ENCODE data around the gene LAT. TPM values are rescaled to one million over a fixed set of nuclear protein-coding genes. Genes with fewer than 3 reads are reported as not detected.
"Not testable (repeated sequence)": the region's sequence is repeated elsewhere in the genome, so short reads cannot be mapped to it uniquely, and the experiment has no call there.

LAT gene
- total RNA-seq: 3.5 TPM

GRCh38 chr16:28984619-28985135 is at the start of gene LAT:
Gene LAT, plus strand, starts transcription at chr16:28985052. Its CDS starts 366 bp downstream, at chr16:28985418.
- peak; percentile 35 for ATAC-seq

- no peak for ATAC-seq
Observed at GRCh38 chr16:28935346-28935745, 49.5 kb upstream of the LAT start.

GRCh38 chr16:28935924-28936783 is 48.7 kb upstream of the LAT start:
- ATAC-seq: peak; percentile 86

GRCh38 chr16:28936784-28937155 is 48.1 kb upstream of the LAT start:
- no peak for ATAC-seq

- no peak for ATAC-seq
Observed at GRCh38 chr16:28937222-28937876, 47.5 kb upstream of the LAT start.

- no peak for ATAC-seq
Observed at GRCh38 chr16:28938721-28939120, 46.1 kb upstream of the LAT start.

- not testable (repeated sequence) for ATAC-seq
Observed at GRCh38 chr16:28939825-28940224, 45.0 kb upstream of the LAT start.

- ATAC-seq: no peak
Observed at GRCh38 chr16:28943281-28943680, 41.6 kb upstream of the LAT start.

- ATAC-seq: no peak
Observed at GRCh38 chr16:28946681-28947080, 38.2 kb upstream of the LAT start.

GRCh38 chr16:28950648-28951409 is 34.0 kb upstream of the LAT start, which contains the start of gene NFATC2IP:
Gene NFATC2IP, plus strand, starts transcription at chr16:28950937. Its CDS starts 75 bp downstream, at chr16:28951012.
- peak; percentile 98 for ATAC-seq

- peak; percentile 72 for ATAC-seq
Observed at GRCh38 chr16:28951410-28951943, 33.4 kb upstream of the LAT start.

- ATAC-seq: no peak
Observed at GRCh38 chr16:28958216-28958615, 26.6 kb upstream of the LAT start.

- ATAC-seq: peak; percentile 9
Observed at GRCh38 chr16:28958836-28959235, 26.0 kb upstream of the LAT start.

- no peak for ATAC-seq
Observed at GRCh38 chr16:28964072-28964471, 20.8 kb upstream of the LAT start.

GRCh38 chr16:28964496-28964895 is 20.4 kb upstream of the LAT start:
- no peak for ATAC-seq

- no peak for ATAC-seq
Observed at GRCh38 chr16:28967156-28967555, 17.7 kb upstream of the LAT start.

GRCh38 chr16:28969696-28970095 is 15.2 kb upstream of the LAT start:
- not testable (repeated sequence) for ATAC-seq

GRCh38 chr16:28974007-28974436 is 10.8 kb upstream of the LAT start:
- peak; percentile 13 for ATAC-seq

GRCh38 chr16:28974437-28975157 is 10.3 kb upstream of the LAT start, which contains the start of gene SPNS1:
Gene SPNS1, plus strand, starts transcription at chr16:28974778. Its CDS starts 374 bp downstream, at chr16:28975152.
- peak; percentile 91 for ATAC-seq

GRCh38 chr16:28975158-28975599 is 9.7 kb upstream of the LAT start:
- ATAC-seq: peak; percentile 24

All from esophagus mucosa (tissue), 1 donor.